Omental fat pad (tissue), 4 donors: Measurements from ENCODE around the gene ASB1. TPM values are rescaled to one million over a fixed set of nuclear protein-coding genes. Genes with fewer than 3 reads are reported as not detected.
"Not testable (repeated sequence)": the region's sequence is repeated elsewhere in the genome, so short reads cannot be mapped to it uniquely, and the experiment has no call there.

Experiments used
- ATAC-seq: fragments of 150-250 bp; one replicate; pipeline ENCODE4 v1.9.1; 2016; ENCODE audit warnings: mild to moderate bottlenecking, moderate library complexity; ENCODE audit not compliant: low FRiP score
- DNase-seq: peaks from one replicate; pipeline ENCODE4 v3.0.0-alpha.2; 2019; ENCODE audit warnings: low spot score
- total RNA-seq, 4 donors: library from RNA; depleted of rRNA; stranded (reverse); fragments of >200 nt; gene quantifications; one replicate each; pipeline ENCODE4 v1.1.0, GENCODE V29; 2016
- TF ChIP-seq, protein P1 (sequence below), 3 donors: fragments of 450-650 bp; IDR thresholded peaks; one replicate each; pipeline ENCODE4 v1.5.1; 2016 to 2017; ENCODE audit warnings: antibody characterized with exemption in 3 of 3, mild to moderate bottlenecking in 3 of 3, moderate library complexity in 2 of 3

Gene ASB1
- total RNA-seq, 4 donors from 2014 or later: 12.9 to 23.4 (median 14.4) TPM

GRCh38 chr2:238404406-238405216 lies 22.1 kb upstream of the ASB1 start:
- DNase-seq (no peak), ATAC-seq (no peak)
- TF ChIP-seq, protein P1, sequence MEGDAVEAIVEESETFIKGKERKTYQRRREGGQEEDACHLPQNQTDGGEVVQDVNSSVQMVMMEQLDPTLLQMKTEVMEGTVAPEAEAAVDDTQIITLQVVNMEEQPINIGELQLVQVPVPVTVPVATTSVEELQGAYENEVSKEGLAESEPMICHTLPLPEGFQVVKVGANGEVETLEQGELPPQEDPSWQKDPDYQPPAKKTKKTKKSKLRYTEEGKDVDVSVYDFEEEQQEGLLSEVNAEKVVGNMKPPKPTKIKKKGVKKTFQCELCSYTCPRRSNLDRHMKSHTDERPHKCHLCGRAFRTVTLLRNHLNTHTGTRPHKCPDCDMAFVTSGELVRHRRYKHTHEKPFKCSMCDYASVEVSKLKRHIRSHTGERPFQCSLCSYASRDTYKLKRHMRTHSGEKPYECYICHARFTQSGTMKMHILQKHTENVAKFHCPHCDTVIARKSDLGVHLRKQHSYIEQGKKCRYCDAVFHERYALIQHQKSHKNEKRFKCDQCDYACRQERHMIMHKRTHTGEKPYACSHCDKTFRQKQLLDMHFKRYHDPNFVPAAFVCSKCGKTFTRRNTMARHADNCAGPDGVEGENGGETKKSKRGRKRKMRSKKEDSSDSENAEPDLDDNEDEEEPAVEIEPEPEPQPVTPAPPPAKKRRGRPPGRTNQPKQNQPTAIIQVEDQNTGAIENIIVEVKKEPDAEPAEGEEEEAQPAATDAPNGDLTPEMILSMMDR (IDR thresholded peaks at IDR 0.05): no peak

DNA sequence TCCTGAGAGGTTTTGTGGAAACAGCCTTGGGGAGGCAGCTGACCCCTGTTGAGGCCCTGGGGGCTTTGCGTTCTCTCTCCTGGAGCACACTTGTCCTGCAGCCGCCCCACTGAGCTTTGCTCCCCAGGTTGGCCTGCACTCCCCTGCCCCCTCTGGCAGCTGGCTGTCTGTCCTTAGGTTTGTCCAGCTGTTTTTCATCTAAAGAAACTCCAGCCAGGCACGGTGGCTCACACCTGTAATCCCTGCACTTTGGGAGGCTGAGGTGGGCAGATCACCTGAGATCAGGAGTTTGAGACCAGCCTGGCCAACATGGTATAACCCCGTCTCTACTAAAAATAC lies 21.5 kb upstream of the ASB1 start:
- not testable (repeated sequence) for DNase-seq, ATAC-seq

DNA sequence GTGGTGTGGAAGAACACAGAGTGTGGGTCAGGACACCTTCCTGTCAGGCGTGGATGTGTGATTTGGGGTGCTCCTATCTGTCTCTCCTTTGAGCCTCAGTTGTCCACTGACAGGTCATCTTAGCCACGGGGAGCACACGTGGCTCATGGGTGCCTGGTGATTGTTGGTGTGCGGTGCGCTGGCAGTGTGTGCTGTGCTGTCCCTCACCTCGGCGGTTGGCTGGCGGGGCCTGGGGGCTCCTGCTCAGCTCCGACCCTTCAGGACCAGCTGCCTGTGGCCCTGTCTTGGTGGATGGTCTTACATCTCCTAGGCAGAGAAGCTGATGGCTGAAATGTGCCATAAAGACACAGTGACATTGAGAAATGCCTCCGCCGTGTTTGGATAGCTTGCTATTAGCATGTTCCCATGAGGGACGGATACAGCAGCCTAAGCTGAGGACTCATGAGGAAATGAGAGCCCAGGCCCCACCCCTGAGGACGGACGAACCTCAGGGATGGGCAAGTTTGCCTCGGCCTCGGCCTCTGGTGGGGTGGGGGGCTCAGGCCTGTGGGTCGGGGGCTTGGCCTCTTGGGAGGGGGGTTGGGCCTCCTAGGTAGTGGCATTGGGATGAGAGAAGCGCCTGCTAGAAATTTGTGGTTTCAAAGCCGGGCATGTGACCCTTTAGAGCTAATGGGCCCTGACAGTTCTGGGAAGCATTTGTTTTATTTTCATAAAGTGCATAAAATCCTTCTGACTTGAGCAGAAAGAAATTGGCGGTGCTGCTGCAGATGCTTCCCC lies 20.3 kb upstream of the ASB1 start:
- no peak for DNase-seq
- ATAC-seq: no peak
- TF ChIP-seq, protein P1 (IDR thresholded peaks at IDR 0.05): no peak

DNA sequence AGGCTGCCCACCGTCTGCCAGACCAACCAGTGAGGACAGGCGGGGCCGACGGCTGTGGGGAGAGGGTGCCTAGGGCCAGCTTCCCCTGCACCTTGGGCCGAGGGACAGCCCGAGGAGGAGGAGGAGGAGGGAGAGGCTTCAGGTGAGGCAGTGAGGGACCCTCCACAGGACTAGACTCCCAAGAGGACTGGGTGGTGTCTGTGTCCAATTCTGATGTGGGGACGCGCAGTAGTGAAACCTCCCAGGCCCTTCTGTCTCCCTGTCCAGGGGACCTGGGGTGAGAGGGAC lies 19.8 kb upstream of the ASB1 start:
- no peak for ATAC-seq
- TF ChIP-seq, protein P1 (IDR thresholded peaks at IDR 0.05): no peak
- no peak for DNase-seq

- TF ChIP-seq, protein P1 (IDR thresholded peaks at IDR 0.05): no peak
- ATAC-seq (no peak), DNase-seq (no peak)
Observed at GRCh38 chr2:238407566-238407965, 19.2 kb upstream of the ASB1 start.

DNA sequence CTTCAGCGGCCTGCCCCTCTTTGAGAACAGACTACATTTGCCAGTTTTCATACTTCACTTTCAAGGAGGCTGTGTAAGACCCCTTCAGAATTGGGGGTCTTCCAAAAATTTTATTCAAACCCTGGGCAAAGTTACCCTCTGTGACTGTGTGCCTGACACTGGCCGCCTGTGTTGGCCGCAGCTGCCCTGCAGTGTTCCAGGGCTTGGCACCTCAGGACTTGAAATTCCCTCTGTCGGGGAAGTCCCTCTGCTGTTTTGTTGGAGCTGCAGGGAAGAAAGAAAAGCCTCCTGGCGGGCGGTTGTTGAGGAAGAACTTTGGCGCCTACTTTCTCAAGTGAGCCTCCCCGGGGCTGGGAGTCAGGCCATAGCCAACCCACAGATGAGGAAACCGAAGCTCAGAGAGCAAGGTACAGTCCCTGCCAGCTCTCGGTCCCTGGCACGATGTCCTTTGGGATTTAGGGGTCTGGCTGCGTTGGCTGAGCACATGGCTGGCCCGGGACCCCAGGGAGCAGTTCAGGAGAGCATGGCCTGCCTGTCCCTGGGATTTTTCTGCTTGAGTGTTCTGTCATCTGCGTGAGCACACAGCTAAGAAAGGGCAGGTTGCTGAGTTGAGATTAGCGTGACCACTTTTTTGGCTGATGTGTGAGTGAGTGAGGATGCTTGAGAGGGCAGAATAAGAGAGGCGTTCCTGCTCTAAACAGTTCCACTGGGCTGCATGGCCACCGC lies 17.9 kb upstream of the ASB1 start:
- TF ChIP-seq, protein P1 (IDR thresholded peaks at IDR 0.05): no peak
- no peak for ATAC-seq

GRCh38 chr2:238409341-238410199 lies 17.2 kb upstream of the ASB1 start:
- ATAC-seq (no peak), DNase-seq (no peak)
- TF ChIP-seq, protein P1 (IDR thresholded peaks at IDR 0.05): no peak

More for the DNA sequence above, 17.9 kb upstream of the ASB1 start:
- DNase-seq: no peak
